Endothelial cell of umbilical vein (primary cell): ENCODE measurements around the gene EPB41L4B. TPM values are rescaled to one million over a fixed set of nuclear protein-coding genes. Genes with fewer than 3 reads are reported as not detected.

ENCODE experiments used
- BruUV-seq: library from RNA; stranded (reverse); fragments of 400-500 nt; replicated peaks from 2 replicates; lab custom pipeline; 2021; lab: Mats Ljungman, UMichigan
- CTCF ChIA-PET: fragments of 300-600, 350-600 bp; sonication (Branson Sonifier 250); formaldehyde crosslinking; loops from one replicate; lab custom pipeline; 2021; ENCODE audit warnings: antibody characterized with exemption, inconsistent platforms; lab: Charles Lee
- POLR2A ChIA-PET: fragments of 300-600, 350-600 bp; sonication (Branson Sonifier 250); formaldehyde crosslinking; loops from one replicate; lab custom pipeline; 2021; ENCODE audit warnings: antibody characterized with exemption, inconsistent platforms; lab: Charles Lee
- DNase-seq: peaks from one replicate; pipeline ENCODE4 v3.0.0-alpha.2; 2011; ENCODE audit warnings: low read depth, low spot score
- FAIRE-seq: peaks from 2 replicates; lab custom pipeline; 2011; peaks lifted over from hg19 to GRCh38; lab: Jason Lieb, UNC
- H2AFZ ChIP-seq: 2 replicates; pipeline ENCODE4 v1.6.0; 2012; ENCODE audit warnings: low read depth, low read length, control low read depth, inconsistent platforms
- H3K27ac ChIP-seq: 2 replicates; pipeline ENCODE4 v1.5.1; 2011; ENCODE audit warnings: low read depth, mild to moderate bottlenecking, control low read depth, low read length, moderate library complexity; ENCODE audit not compliant: insufficient read depth
- H3K27me3 ChIP-seq, 2 experiments: 2 replicates each; pipeline versions ENCODE4 v1.6.0 to v1.6.1; 2011; ENCODE audit warnings: low read length in 2 of 2, mixed read lengths in 1 of 2; ENCODE audit not compliant: control insufficient read depth in 2 of 2, insufficient read depth in 2 of 2
- H3K36me3 ChIP-seq, 2 experiments: 2 replicates in 1 of 2; 3 replicates in 1 of 2; pipeline ENCODE4 v1.5.1; 2011; ENCODE audit warnings: low read length in 2 of 2, mild to moderate bottlenecking in 1 of 2, moderate library complexity in 1 of 2; ENCODE audit not compliant: control insufficient read depth in 2 of 2, insufficient read depth in 2 of 2; ENCODE audit errors: extremely low read depth in 1 of 2
- H3K4me1 ChIP-seq: 3 replicates; pipeline ENCODE4 v1.5.1; 2011; ENCODE audit warnings: mild to moderate bottlenecking, low read length; ENCODE audit not compliant: control insufficient read depth, insufficient read depth; ENCODE audit errors: extremely low read depth
- H3K4me2 ChIP-seq: 2 replicates; pipeline ENCODE4 v1.6.1; 2011; ENCODE audit warnings: low read length, control low read depth, mixed read lengths; ENCODE audit not compliant: insufficient read depth
- H3K4me3 ChIP-seq, 3 experiments: fragments of 200-600 bp in 1 of 3; sonication (generic), shearing (Covaris generic) in 1 of 3; replicated peaks in 1 of 3; 2 replicates each; pipeline ENCODE4 v1.5.1; 2011 to 2016; ENCODE audit warnings: control low read depth in 3 of 3, low read length in 3 of 3, mild to moderate bottlenecking in 2 of 3, inconsistent platforms in 1 of 3, low read depth in 1 of 3, moderate library complexity in 1 of 3; ENCODE audit not compliant: insufficient read depth in 1 of 3
- H3K79me2 ChIP-seq: 2 replicates; pipeline ENCODE4 v1.6.0; 2012; ENCODE audit warnings: low read length, inconsistent platforms; ENCODE audit not compliant: control insufficient read depth, insufficient read depth
- H3K9ac ChIP-seq: replicated peaks from 2 replicates; pipeline ENCODE3; 2011; ENCODE audit warnings: low read length, control low read depth; ENCODE audit not compliant: insufficient read depth; ENCODE audit errors: extremely low read depth
- H3K9me1 ChIP-seq: replicated peaks from 3 replicates; pipeline ENCODE4 v1.6.0; 2011; ENCODE audit warnings: mild to moderate bottlenecking, low read length; ENCODE audit not compliant: control insufficient read depth, insufficient read depth; ENCODE audit errors: extremely low read depth
- H3K9me3 ChIP-seq: replicated peaks from 2 replicates; pipeline ENCODE4 v1.5.1; 2012; ENCODE audit warnings: low read length, inconsistent platforms; ENCODE audit not compliant: control insufficient read depth, insufficient read depth
- H4K20me1 ChIP-seq: replicated peaks from 2 replicates; pipeline ENCODE3; 2011; ENCODE audit warnings: mild to moderate bottlenecking, low read length; ENCODE audit not compliant: control insufficient read depth, insufficient read depth; ENCODE audit errors: extremely low read depth
- CTCF ChIP-seq, 2 donors: IDR thresholded peaks; 1 replicate in 1 of 2; 2 replicates in 1 of 2; pipeline ENCODE4 v1.5.1; 2011; ENCODE audit warnings: low read length in 2 of 2, mild to moderate bottlenecking in 2 of 2, moderate library complexity in 2 of 2, control low read depth in 1 of 2, inconsistent platforms in 1 of 2, low read depth in 1 of 2; ENCODE audit not compliant: insufficient read depth in 1 of 2; ENCODE audit errors: extremely low read depth in 1 of 2
- EZH2 ChIP-seq: IDR thresholded peaks from 2 replicates; pipeline ENCODE4 v1.6.1; 2012; ENCODE audit warnings: borderline replicate concordance, low read depth, mild to moderate bottlenecking, moderate library complexity, low read length, inconsistent platforms; ENCODE audit not compliant: severe bottlenecking
- FOS ChIP-seq: IDR thresholded peaks from 2 replicates; pipeline ENCODE4 v1.6.1; 2011; ENCODE audit warnings: mild to moderate bottlenecking, low read length, moderate library complexity, borderline replicate concordance; ENCODE audit not compliant: insufficient read depth
- GATA2 ChIP-seq: IDR thresholded peaks from 2 replicates; pipeline ENCODE4 v1.7.0; 2011; ENCODE audit warnings: low read depth, mild to moderate bottlenecking, moderate library complexity, mixed read lengths, low read length; ENCODE audit not compliant: insufficient read length, insufficient read depth
- JUN ChIP-seq: IDR thresholded peaks from 2 replicates; pipeline ENCODE4 v1.6.1; 2011; ENCODE audit warnings: borderline replicate concordance, low read depth; ENCODE audit not compliant: insufficient read length, insufficient read depth
- MAX ChIP-seq: IDR thresholded peaks from 2 replicates; pipeline ENCODE4 v1.6.1; 2011; ENCODE audit not compliant: insufficient read depth, insufficient read length
- MYC ChIP-seq: IDR thresholded peaks from one replicate; pipeline ENCODE4 v1.6.1; 2011; ENCODE audit warnings: mild to moderate bottlenecking, low read depth, low read length
- POLR2A ChIP-seq: IDR thresholded peaks from 2 replicates; pipeline ENCODE4 v1.6.1; 2012; ENCODE audit warnings: low read depth, mild to moderate bottlenecking, control low read depth, low read length
- POLR2AphosphoS5 ChIP-seq: IDR thresholded peaks from 2 replicates; pipeline ENCODE4 v1.6.1; 2012; ENCODE audit warnings: low read depth, mild to moderate bottlenecking, control low read depth, low read length, moderate library complexity; ENCODE audit not compliant: insufficient read depth
- dilution Hi-C: fragments of 300-500 bp; cut with MboI; formaldehyde crosslinking; loops from one replicate; pipeline ENCODE4 v1.15.0; 2019; ENCODE audit warnings: low sequenced_read_pairs; ENCODE audit not compliant: extremely low pct_ligation_motif_present
- intact Hi-C: fragments of 100-400 bp; cut with micrococcal nuclease; formaldehyde crosslinking; loops from one replicate; pipeline ENCODE4 v1.10.0; 2022
- polyA plus RNA-seq, 4 experiments: library from polyadenylated mRNA; depleted of rRNA in 3 of 4; stranded (reverse) in 3 of 4; unstranded in 1 of 4; fragments of >200 nt; gene quantifications; 2 replicates each; pipeline versions ENCODE4 v1.2.1 to v1.2.3, GENCODE V29; 2011 to 2012; ENCODE audit warnings: missing spikeins in 1 of 4
- total RNA-seq: library from RNA; stranded (reverse); gene quantifications from 2 replicates; pipeline ENCODE4 v1.2.3, GENCODE V29; 2021

EPB41L4B gene
- total and polyA plus RNA-seq, 2 donors (not counting 3 experiments of a cell fraction or from before 2014, with no cell fraction given): 0.10 to 0.15 TPM

- H3K79me2 ChIP-seq: no peaks in the 10 kb centered on the region
- no peak overlapping the region for H3K9ac ChIP-seq
- no peaks in the 10 kb centered on the region for H3K36me3 ChIP-seq
- dilution Hi-C loops (no loop called here), intact Hi-C loops (no loop called here)
- H3K27me3 ChIP-seq: peaks cover 13 to 15% of the 10 kb centered on the region in 2 experiments
- TF ChIP-seq CTCF (IDR thresholded peaks at IDR 0.05; ENCODE audit: extremely low read depth in 1 of 2, insufficient read depth in 1 of 2, low read depth in 1 of 2, low read length in 2 of 2) (no peak), MYC (no peak), GATA2 (no peak), FOS (no peak), EZH2 (no peak), MAX (no peak), JUN (no peak), POLR2AphosphoS5 (no peak), POLR2A (no peak)
- ChIA-PET CTCF (interaction anchor here (2.8 kb wide), 1 partner anchor 11 kb away, joined by 10 read pairs; no protein-coding TSS in a partner anchor), POLR2A (no interaction called here)
- no peaks in the 10 kb centered on the region for H3K9me3 ChIP-seq
- H3K4me2 ChIP-seq: no peak overlapping the region
- no peak overlapping the region for H3K4me3 ChIP-seq
- H3K27ac ChIP-seq: no peak overlapping the region
- H4K20me1 ChIP-seq: no peaks in the 10 kb centered on the region
- no TSS peak for BruUV-seq
- no peak overlapping the region for H2AFZ ChIP-seq
- no peak for DNase-seq
- no peak for FAIRE-seq
- H3K4me1 ChIP-seq: no peaks in the 10 kb centered on the region
- no peaks in the 10 kb centered on the region for H3K9me1 ChIP-seq
These were observed 148.9 kb downstream of the EPB41L4B start for GRCh38 chr9:109171926-109172325.
